HG03097 (cell line): ENCODE results near the gene MTM1.

Source experiments
- ATAC-seq: cut with Tn5 transposase; IDR thresholded peaks from one replicate; pipeline ENCODE4 v1.9.1; 2021; ENCODE audit not compliant: unreplicated experiment, low FRiP score

The MTM1 gene

DNA sequence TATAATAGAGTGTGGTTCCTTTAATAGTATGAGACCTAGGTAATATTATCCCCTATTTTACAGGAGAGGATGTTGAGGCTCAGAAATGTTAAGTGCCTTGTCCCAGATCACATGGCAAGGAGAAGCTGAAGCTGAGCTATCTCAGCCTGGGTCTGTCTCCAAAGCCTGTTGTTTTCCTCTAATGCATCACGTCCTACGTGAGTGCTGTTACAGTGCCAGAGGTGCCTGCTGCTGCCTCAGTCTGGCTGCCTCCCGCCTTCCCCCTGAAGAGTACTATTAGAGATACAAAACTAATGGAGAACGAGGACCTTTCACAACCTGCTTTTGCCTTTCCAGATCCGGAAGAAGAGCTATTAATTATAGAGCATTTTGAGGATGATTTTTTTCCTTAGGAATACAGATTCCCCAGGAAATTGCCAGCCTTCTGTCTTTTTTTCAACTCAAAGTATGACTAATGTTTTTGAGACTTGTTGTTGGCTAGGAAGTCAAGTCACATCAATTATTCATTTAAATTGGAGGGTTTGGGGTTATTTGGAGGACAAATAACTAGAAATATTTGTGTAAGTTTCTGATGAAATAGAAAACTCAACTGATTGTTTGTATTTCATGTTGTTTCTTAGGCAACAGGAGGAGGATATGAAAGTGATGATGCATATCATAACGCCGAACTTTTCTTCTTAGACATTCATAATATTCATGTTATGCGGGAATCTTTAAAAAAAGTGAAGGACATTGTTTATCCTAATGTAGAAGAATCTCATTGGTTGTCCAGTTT, 80.9 kb downstream of the MTM1 start:
- no peak for ATAC-seq

DNA sequence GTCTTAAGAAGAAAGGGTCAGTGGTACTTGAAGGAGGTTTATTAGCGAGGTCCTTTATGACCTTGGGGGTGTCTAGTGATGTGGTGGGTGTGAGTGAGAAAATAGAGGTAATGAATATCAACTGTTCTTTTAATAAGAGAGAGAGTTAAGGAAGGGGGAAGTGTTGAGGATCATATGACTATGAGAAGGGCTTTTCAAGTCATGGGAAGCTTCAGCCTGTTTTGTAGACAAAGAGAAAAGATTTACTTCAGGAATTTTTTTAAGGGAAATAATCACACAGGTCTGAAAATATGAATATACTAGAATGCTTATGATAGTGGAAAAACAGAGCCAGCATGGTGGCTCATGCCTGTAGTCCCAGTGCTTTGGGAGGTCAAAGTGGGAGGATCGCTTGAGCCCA, 83.5 kb downstream of the MTM1 start:
- ATAC-seq, result no peak

DNA sequence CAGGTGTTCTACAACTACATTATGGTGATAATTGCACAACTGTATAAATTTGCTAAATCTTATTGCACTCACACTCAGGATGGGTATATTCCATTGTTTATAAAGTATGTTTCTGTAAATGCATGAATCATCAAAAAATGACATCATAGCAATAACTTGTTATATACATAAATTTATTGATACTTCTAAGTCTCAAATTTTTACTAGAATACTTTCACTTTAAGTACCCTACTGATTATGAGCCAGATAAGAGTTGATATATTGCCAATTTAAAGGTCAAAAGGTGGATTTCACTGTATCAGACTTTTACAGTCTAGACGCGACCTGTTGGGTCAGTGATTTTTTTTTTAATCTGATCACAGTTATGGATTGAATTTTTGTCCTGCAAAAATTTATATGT, 87.4 kb downstream of the MTM1 start:
- ATAC-seq, result no peak

- ATAC-seq, result no peak
Measured at GRCh38 chrX:150663073-150663472, 94.7 kb downstream of the MTM1 start.

GRCh38 chrX:150664290-150664689, 95.9 kb downstream of the MTM1 start:
- ATAC-seq, result no peak

GRCh38 chrX:150676221-150676620, 107.8 kb downstream of the MTM1 start:
- ATAC-seq, result no peak

DNA sequence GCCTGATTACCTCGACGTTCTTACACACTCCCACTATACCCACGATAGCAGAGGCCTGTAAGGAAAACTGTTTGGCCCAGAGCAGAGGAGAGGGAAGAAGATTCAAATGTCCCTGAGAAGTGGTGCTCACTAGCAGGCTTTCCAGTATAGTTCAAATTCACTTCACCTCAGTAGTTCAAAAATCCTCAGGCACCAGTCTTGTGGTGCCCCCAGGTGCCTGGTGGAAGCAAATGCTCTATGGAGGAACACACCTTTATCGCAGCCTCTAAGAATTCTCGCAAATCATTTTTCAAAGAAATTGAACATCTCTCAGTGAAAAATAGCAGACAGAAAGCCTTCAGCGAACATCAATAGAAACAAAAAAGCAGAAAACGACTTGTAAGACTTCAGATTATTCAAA, 112.6 kb downstream of the MTM1 start:
- ATAC-seq, result no peak

DNA sequence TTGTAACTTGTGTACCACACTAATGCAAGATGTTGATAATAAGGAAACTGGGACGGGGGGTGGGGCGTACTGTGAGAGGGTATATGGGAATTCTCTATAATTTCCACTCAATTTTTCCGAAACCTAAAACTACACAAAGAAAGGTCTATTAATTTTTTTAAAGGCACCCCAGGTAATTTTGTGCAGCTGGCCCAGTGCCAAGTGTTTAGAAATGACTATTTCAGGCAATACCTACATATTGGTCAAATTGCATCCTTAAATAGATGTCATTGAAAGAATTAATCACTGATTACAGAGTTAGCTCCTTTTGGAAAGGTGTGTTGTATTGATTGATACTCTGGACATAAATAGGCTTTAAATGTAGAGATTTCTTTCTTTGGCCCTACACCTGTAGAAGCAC, 114.7 kb downstream of the MTM1 start:
- ATAC-seq, result no peak

- ATAC-seq, result no peak
Measured at GRCh38 chrX:150683536-150684146, 115.2 kb downstream of the MTM1 start.

DNA sequence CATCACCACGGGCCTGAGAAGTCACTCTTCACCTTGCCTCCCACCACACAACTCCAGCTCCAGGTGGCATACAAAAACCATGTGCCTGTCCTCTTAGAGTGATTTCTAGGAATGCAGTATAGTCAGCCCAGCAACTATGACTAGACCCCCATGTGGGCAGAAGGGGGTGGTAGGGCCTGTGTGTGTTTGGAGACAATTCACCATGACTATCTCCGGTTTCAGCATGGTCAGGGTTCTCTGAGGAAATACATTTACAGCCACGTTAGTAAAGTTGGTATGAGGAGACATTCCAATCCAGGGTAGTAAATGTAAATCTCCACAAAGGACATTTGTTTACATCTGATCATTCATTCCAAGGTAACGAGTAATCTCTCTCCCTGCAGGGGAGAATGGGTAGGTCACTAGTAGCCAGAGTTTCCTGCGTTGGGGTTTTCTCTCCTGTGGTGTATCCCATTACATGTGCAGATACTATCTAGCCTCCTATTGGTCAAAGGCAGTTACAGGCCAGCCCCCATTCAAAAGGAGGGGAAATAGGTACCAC, 120.6 kb downstream of the MTM1 start:
- no peak for ATAC-seq

DNA sequence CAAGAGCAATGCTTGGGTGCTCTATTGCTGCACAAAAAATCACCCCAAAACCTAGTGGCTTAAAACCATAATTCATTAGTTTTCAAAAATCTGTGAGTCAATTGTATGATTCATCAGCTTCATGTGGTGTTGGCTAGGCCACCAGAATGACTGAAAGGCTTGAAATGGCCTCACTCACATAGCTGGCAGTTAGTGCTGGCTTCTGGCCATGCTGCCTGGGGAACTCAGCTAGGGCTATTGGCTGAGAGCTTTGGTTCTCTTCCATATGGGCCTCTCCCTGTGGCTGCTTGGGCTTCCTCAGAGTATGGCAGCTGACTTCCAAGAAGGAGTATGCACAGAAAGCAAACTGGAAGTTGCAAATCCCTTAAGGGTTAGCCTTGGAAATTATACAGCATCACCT, 121.7 kb downstream of the MTM1 start:
- ATAC-seq, result no peak

- no peak for ATAC-seq
Measured at GRCh38 chrX:150692296-150692695, 123.9 kb downstream of the MTM1 start.

DNA sequence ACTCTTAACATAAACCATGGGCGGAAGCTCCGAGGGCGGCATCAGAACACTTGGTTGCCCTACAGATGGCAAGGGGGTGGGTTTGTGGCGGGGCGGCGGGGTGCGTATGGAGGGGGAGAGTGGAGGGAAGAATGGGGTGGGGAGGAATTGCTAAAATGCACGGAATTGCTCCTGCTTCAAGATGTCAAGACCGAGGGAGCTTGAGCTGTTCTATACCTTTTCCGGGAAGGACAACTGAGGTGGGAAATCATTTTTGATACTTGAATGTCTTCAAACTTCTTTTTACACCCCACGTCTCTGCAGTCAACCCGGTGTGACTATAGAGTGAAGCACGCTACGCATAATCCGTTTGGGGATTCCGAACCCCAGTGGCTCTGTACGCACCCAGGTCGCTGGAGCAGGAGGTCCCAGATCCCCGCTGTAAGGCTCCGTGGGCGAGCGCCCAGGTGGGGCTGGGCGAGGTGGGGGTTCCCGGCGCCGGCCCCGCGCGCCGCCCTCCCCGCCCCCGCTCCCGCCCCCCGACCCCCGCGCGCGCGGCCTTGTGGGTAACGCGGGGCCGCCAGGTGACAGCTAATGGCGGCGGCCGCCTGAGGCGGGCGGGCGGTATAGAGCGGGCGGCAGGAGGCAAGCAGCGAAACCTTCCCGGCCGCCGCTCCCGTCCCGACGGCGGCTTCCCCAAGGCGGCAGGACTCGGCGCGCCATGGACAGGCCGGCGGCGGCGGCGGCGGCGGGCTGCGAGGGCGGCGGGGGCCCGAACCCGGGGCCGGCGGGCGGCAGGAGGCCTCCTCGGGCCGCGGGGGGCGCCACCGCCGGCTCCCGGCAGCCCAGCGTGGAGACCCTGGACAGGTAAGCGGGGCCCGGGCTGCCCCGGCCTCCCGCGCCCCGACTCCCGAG, 124.7 kb downstream of the MTM1 start, which contains the start of gene MTMR1:
MTMR1 (plus strand) TSS at position 566 of the 894 bp plus-strand sequence; CDS start at position 701, 135 bp downstream.
- peak; percentile 38 for ATAC-seq

GRCh38 chrX:150693725-150694574, 125.5 kb downstream of the MTM1 start:
- ATAC-seq, result peak; percentile 61

DNA sequence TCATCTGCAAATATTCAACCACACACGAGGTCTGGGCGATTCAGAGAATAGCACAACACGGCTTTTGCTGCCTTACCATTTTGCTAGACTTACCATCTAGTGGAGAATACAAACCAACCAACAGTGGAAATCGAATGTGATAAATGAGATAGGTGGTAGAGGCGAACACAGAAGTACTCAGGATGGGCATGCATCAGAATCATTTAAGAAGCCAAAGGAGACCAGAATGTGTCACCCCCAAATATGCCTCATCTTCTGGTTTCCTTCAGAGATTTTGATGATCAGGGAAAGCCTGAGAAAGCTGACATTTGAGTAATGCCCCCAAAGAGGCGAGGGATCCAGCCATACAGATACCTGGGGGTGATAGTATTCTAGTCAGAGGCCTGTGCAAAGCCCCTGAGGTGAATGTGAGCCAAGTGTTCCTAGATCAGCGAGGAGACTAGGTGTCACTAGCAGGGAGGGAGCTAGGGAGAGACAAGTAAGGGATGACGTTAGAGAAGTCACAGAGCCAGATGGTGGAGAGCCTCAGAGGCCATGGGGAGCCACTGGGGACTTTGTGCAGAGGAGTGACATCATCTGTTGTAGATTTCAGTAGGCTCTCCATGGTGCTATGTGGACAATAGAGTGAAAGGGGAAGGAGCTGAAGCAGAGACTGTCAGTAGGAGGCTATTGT, 126.5 kb downstream of the MTM1 start:
- no peak for ATAC-seq

GRCh38 chrX:150696331-150696730, 127.9 kb downstream of the MTM1 start:
- no peak for ATAC-seq

DNA sequence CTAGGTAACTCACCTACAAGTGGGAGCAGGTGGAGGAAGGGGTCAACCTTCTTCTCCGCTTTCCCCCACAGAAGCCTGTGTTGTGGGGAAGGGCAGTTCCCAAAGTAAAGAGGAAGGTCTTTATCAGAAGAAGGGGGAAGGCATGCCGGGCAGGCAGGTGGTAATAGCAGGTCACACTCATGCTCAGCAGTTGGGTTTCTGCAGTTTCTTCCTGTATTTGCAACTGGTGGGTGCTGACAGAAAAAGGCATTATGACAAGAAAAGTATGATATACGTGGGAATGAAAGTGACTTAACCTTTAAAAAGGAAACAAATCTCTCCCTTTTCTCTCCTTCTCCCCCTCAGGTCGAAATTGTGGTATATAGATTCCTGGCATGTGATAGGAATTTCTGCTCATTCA, 128.4 kb downstream of the MTM1 start:
- no peak for ATAC-seq

DNA sequence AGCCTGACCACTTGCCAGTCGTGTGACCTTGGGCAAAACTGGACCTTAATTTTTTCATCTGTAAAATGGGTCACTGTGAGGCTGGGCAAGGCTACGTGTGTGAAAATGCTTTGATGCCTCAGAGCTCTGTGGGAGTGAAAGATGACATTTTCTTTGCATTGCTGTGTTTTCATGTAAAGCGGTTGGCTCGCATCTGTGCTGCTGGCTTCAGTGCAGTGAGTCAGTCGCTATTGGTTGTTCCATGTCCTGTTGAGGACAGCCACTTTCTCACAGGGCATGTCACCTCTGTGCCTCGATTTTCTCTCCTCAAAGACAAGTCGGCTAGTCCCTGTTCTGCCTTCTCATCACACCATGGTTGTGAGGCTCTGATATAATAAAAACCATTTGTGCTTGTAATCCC, 129.2 kb downstream of the MTM1 start:
- no peak for ATAC-seq

- no peak for ATAC-seq
Measured at GRCh38 chrX:150698981-150699380, 130.6 kb downstream of the MTM1 start.

GRCh38 chrX:150700107-150700506, 131.7 kb downstream of the MTM1 start:
- ATAC-seq, result no peak
